ENCODE results near the gene CBLN3.
A peak's percentile ranks its signal among the peaks of the same experiment; 100 is the strongest.

Gene CBLN3

GRCh38 chr14:24443053-24443665 lies 13.7 kb upstream of the CBLN3 start:
- Histone ChIP-seq H3K4me3 (ENCODE audit: low read length) (peak overlapping the region; percentile 66), H2AFZ (ENCODE audit: low read depth, low read length) (peak overlapping the region; percentile 46), H3K4me1 (ENCODE audit: insufficient read depth, low read length) (peaks cover 12% of the 10 kb centered on the region), H3K36me3 (ENCODE audit: insufficient read depth, low read length) (peaks cover 30% of the 10 kb centered on the region), H3K27me3 (ENCODE audit: insufficient read depth, low read length) (no peaks in the 10 kb centered on the region), H3K9me3 (ENCODE audit: low read length) (no peaks in the 10 kb centered on the region)

- Histone ChIP-seq H3K4me1 (ENCODE audit: insufficient read depth, low read length) (peaks cover 12% of the 10 kb centered on the region), H3K36me3 (ENCODE audit: insufficient read depth, low read length) (peaks cover 37% of the 10 kb centered on the region)
These were observed 13.0 kb upstream of the CBLN3 start, which contains the start of gene SDR39U1 for GRCh38 chr14:24442240-24443052. Gene SDR39U1, minus strand, starts transcription at chr14:24442776. Its CDS starts 7 bp downstream, at chr14:24442769.

DNA sequence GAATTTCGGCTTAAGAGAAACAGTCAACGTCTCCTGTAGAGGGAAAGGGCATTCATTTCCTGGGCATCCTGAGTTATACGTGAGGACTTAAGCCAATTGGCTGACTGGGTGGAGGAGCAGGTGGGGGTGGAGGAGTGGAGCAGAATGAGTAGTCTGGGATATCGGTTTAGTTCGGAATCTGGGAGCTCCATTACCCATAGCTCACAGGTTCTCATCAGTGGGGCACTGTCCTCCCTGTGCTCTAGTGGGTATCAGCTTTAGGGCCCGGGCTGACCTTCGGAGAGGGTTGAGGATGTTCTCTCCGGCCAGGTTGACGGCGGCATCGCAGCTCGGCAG lies 12.4 kb upstream of the CBLN3 start:
- Histone ChIP-seq H3K36me3 (ENCODE audit: insufficient read depth, low read length) (peaks cover 43% of the 10 kb centered on the region), H3K27me3 (ENCODE audit: insufficient read depth, low read length) (no peaks in the 10 kb centered on the region), H3K4me1 (ENCODE audit: insufficient read depth, low read length) (peaks cover 12% of the 10 kb centered on the region), H3K9me3 (ENCODE audit: low read length) (no peaks in the 10 kb centered on the region), H2AFZ (ENCODE audit: low read depth, low read length) (peak overlapping the region; percentile 32), H3K4me3 (ENCODE audit: low read length) (peak overlapping the region; percentile 66)

More at GRCh38 chr14:24442240-24443052, 13.0 kb upstream of the CBLN3 start, which contains the start of gene SDR39U1:
- H2AFZ ChIP-seq (ENCODE audit: low read depth, low read length): peak within 1 kb of the TSS; percentile 46
- H3K27me3 ChIP-seq (ENCODE audit: insufficient read depth, low read length): no peaks in the 10 kb centered on the region
- H3K4me3 ChIP-seq (ENCODE audit: low read length): peak within 1 kb of the TSS; percentile 66
- H3K9me3 ChIP-seq (ENCODE audit: low read length): no peaks in the 10 kb centered on the region

- Histone ChIP-seq H3K36me3 (ENCODE audit: insufficient read depth, low read length) (peaks cover 43% of the 10 kb centered on the region), H3K9me3 (ENCODE audit: low read length) (no peaks in the 10 kb centered on the region), H3K4me3 (ENCODE audit: low read length) (peak overlapping the region; percentile 66), H3K4me1 (ENCODE audit: insufficient read depth, low read length) (peaks cover 12% of the 10 kb centered on the region), H3K27me3 (ENCODE audit: insufficient read depth, low read length) (no peaks in the 10 kb centered on the region), H2AFZ (ENCODE audit: low read depth, low read length) (no peak overlapping the region)
These were observed 12.0 kb upstream of the CBLN3 start for GRCh38 chr14:24441485-24441884.

DNA sequence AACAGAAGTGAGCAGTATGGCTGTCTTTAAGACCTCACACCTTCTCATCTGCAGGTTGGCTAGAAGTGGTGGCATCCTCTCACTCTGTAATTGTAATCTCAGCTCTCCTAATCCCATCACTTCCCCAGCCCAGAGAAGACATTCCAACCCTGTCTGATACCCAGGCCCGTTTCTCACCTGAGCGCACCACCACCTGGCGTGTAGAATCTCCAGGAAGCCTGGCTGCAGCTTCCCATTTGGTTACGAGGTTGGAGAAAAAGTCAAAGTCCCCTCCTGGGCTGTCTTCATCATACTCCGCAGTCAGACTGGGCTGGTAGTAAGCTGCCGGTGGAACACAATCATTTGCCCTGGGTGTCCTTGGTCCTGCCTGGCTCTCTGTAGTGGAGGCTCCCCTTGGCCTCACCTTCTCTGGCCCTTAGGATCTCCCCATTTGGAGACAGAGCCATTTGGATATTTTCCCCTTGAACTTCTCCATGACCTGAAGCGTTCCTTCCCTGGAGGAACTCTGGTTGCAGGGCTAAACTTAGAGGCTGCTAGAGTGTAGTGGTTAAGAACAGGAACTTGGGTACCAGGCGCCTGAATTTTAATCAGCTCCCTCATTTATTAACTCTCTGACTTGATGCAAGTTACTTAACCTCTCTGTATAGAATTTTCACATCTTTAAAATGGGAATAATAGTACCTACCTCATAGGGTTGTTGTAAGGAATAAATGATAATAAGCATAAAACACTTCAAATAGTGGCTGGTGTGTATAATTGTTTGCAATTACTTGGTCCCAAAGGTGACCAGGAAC lies 11.3 kb upstream of the CBLN3 start:
- H3K36me3 ChIP-seq (ENCODE audit: insufficient read depth, low read length): peaks cover 43% of the 10 kb centered on the region
- peaks cover 12% of the 10 kb centered on the region for H3K4me1 ChIP-seq (ENCODE audit: insufficient read depth, low read length)
- no peak overlapping the region for H3K4me3 ChIP-seq (ENCODE audit: low read length)
- H2AFZ ChIP-seq (ENCODE audit: low read depth, low read length): no peak overlapping the region
- H3K9me3 ChIP-seq (ENCODE audit: low read length): no peaks in the 10 kb centered on the region
- no peaks in the 10 kb centered on the region for H3K27me3 ChIP-seq (ENCODE audit: insufficient read depth, low read length)

GRCh38 chr14:24439830-24440605 lies 10.6 kb upstream of the CBLN3 start:
- peaks cover 12% of the 10 kb centered on the region for H3K4me1 ChIP-seq (ENCODE audit: insufficient read depth, low read length)
- no peaks in the 10 kb centered on the region for H3K9me3 ChIP-seq (ENCODE audit: low read length)
- no peak overlapping the region for H3K4me3 ChIP-seq (ENCODE audit: low read length)
- H3K27me3 ChIP-seq (ENCODE audit: insufficient read depth, low read length): no peaks in the 10 kb centered on the region
- H3K36me3 ChIP-seq (ENCODE audit: insufficient read depth, low read length): peaks cover 43% of the 10 kb centered on the region
- H2AFZ ChIP-seq (ENCODE audit: low read depth, low read length): no peak overlapping the region

DNA sequence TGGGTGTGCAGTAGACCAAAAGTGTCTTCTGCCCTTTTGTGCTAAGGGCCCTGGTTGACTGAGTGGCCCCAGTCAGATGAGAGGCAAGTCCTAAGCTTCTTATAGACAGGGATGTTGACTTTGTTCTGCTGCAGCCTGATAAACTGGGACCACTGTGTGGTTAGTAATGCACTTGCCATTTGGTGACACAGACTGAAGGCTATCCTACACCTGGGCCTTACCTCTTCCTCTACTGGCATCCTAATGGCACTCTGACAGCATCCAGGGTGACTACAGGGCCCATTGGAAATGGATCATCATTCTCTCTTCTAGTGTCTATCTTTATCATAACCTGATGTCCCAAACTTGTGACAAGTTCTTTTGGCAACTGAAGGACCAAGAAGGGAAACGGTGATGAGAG lies 9.8 kb upstream of the CBLN3 start:
- H3K27me3 ChIP-seq (ENCODE audit: insufficient read depth, low read length): no peaks in the 10 kb centered on the region
- H3K36me3 ChIP-seq (ENCODE audit: insufficient read depth, low read length): peaks cover 43% of the 10 kb centered on the region
- H2AFZ ChIP-seq (ENCODE audit: low read depth, low read length): no peak overlapping the region
- peaks cover 12% of the 10 kb centered on the region for H3K4me1 ChIP-seq (ENCODE audit: insufficient read depth, low read length)
- H3K4me3 ChIP-seq (ENCODE audit: low read length): no peak overlapping the region
- no peaks in the 10 kb centered on the region for H3K9me3 ChIP-seq (ENCODE audit: low read length)

DNA sequence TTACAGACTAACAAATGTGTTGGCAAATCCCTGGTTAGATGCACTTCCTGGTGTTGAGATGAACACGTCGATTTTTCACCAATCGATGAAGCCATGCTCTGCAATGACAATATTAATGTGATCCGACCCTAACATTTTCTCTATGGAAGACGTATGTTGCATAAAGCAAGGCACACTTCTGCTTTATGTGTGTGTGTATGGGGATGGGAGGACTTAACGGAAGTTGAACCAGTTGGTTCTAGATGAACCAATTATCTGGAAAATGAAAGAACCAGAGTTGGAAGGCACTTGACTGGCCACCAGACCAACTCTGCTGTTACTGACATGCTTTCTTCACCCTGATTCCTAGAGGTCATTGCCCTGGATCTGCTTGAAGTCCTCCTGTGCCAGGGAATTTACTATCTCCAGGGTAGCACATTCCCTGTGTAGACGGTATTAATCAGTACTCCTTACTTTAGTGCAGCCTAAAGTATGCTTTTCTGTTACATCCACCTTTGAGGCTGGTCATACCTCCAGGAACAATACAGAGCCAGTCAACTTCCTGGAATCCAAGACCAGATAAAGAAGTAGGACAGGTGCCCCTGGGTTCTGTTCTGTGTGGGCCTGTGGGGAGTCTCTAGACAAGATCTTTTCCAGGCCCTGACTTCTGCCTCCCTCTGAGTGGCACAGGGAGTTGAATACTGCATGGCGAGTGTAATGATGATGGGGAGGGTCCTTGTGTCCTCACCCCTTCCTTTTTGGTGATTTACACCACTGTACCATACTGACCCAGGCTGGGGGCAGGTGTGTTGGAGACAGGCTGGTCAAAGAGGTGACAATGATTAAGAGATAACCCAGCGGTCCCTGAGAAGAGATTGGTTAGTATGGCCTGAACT lies 9.0 kb upstream of the CBLN3 start:
- peaks cover 10% of the 10 kb centered on the region for H3K4me1 ChIP-seq (ENCODE audit: insufficient read depth, low read length)
- no peaks in the 10 kb centered on the region for H3K9me3 ChIP-seq (ENCODE audit: low read length)
- peaks cover 45% of the 10 kb centered on the region for H3K36me3 ChIP-seq (ENCODE audit: insufficient read depth, low read length)
- no peak overlapping the region for H2AFZ ChIP-seq (ENCODE audit: low read depth, low read length)
- no peak overlapping the region for H3K4me3 ChIP-seq (ENCODE audit: low read length)
- no peaks in the 10 kb centered on the region for H3K27me3 ChIP-seq (ENCODE audit: insufficient read depth, low read length)

- Histone ChIP-seq H3K4me3 (ENCODE audit: low read length) (no peak overlapping the region), H2AFZ (ENCODE audit: low read depth, low read length) (no peak overlapping the region), H3K4me1 (ENCODE audit: insufficient read depth, low read length) (peaks cover 8% of the 10 kb centered on the region), H3K9me3 (ENCODE audit: low read length) (no peaks in the 10 kb centered on the region), H3K27me3 (ENCODE audit: insufficient read depth, low read length) (no peaks in the 10 kb centered on the region), H3K36me3 (ENCODE audit: insufficient read depth, low read length) (peaks cover 51% of the 10 kb centered on the region)
These were observed 8.2 kb upstream of the CBLN3 start for GRCh38 chr14:24437736-24438067.

DNA sequence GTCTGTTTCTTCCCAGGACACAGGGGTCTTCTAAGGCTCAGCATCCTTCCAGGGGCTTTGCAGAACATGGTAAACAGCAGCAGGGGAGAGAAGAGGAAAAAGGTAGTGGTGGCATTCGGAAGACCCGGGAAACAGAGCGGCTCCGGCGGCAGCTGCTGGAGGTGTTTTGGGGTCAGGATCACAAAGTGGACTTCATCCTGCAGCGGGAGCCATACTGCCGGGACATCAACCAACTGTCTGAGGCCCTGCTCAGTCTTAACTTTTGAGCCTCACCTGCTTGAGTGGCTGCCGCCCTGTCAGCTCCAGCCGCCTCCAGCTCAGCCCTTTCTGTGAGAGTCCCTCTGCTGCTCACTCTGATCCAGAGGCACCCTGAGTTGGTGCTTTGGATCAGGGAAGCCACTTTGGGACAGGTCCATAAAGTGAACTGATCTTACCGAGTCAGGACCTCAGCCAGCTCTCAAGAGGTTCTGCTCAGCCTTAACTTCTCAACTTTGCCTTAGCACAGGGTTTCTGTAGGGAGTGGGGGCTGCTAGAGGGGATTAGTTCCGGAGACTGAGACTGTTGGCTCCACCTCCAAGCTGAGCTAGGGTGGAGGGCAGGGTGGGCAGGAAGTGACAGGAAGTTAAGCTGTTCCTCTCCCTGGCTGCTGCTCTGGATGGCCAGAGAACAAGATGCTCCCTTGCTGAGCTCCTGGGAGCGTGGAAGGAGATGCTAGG lies 7.7 kb upstream of the CBLN3 start:
- Histone ChIP-seq H3K27me3 (ENCODE audit: insufficient read depth, low read length) (no peaks in the 10 kb centered on the region), H3K36me3 (ENCODE audit: insufficient read depth, low read length) (peaks cover 56% of the 10 kb centered on the region), H3K9me3 (ENCODE audit: low read length) (no peaks in the 10 kb centered on the region), H3K4me1 (ENCODE audit: insufficient read depth, low read length) (peaks cover 8% of the 10 kb centered on the region), H2AFZ (ENCODE audit: low read depth, low read length) (no peak overlapping the region), H3K4me3 (ENCODE audit: low read length) (no peak overlapping the region)

GRCh38 chr14:24436355-24437019 lies 7.0 kb upstream of the CBLN3 start:
- Histone ChIP-seq H3K9me3 (ENCODE audit: low read length) (no peaks in the 10 kb centered on the region), H3K27me3 (ENCODE audit: insufficient read depth, low read length) (no peaks in the 10 kb centered on the region), H3K4me3 (ENCODE audit: low read length) (no peak overlapping the region), H2AFZ (ENCODE audit: low read depth, low read length) (no peak overlapping the region), H3K36me3 (ENCODE audit: insufficient read depth, low read length) (peaks cover 56% of the 10 kb centered on the region), H3K4me1 (ENCODE audit: insufficient read depth, low read length) (peaks cover 4% of the 10 kb centered on the region)

All from neuron (in vitro differentiated cells).